GM18520 (cell line): ENCODE results near the gene LRRC53.
A peak's percentile ranks its signal among the peaks of the same experiment; 100 is the strongest.

Source experiments
- ATAC-seq: cut with Tn5 transposase; IDR thresholded peaks from one replicate; pipeline ENCODE4 v1.9.1; 2021; ENCODE audit not compliant: unreplicated experiment

The LRRC53 gene

GRCh38 chr1:74512170-74512915 lies at the start of gene LRRC53:
TSS of gene LRRC53 (minus strand) at chr1:74512611. CDS start at chr1:74483349, 29,262 bp downstream.
- no peak for ATAC-seq

GRCh38 chr1:74549932-74550331 lies 37.5 kb upstream of the LRRC53 start:
- no peak for ATAC-seq

- no peak for ATAC-seq
Measured at GRCh38 chr1:74548961-74549750, 36.7 kb upstream of the LRRC53 start.

- ATAC-seq = no peak
Measured at GRCh38 chr1:74545821-74546220, 33.4 kb upstream of the LRRC53 start.

- no peak for ATAC-seq
Measured at GRCh38 chr1:74534241-74534640, 21.8 kb upstream of the LRRC53 start.

GRCh38 chr1:74531796-74532195 lies 19.4 kb upstream of the LRRC53 start:
- ATAC-seq = no peak

GRCh38 chr1:74530892-74531291 lies 18.5 kb upstream of the LRRC53 start:
- no peak for ATAC-seq

- ATAC-seq = no peak
Measured at GRCh38 chr1:74528123-74528522, 15.7 kb upstream of the LRRC53 start.

GRCh38 chr1:74526708-74527107 lies 14.3 kb upstream of the LRRC53 start:
- no peak for ATAC-seq

- no peak for ATAC-seq
Measured at GRCh38 chr1:74523873-74524480, 11.6 kb upstream of the LRRC53 start.

- no peak for ATAC-seq
Measured at GRCh38 chr1:74522148-74522547, 9.7 kb upstream of the LRRC53 start.

GRCh38 chr1:74517599-74518051 lies 5.2 kb upstream of the LRRC53 start:
- ATAC-seq = peak; percentile 90

- no peak for ATAC-seq
Measured at GRCh38 chr1:74513411-74514300, 1.2 kb upstream of the LRRC53 start.

GRCh38 chr1:74508449-74508848 lies 4.0 kb downstream of the LRRC53 start:
- ATAC-seq = no peak

- no peak for ATAC-seq
Measured at GRCh38 chr1:74505928-74506710, 6.3 kb downstream of the LRRC53 start.

- no peak for ATAC-seq
Measured at GRCh38 chr1:74504933-74505512, 7.4 kb downstream of the LRRC53 start.

- ATAC-seq = peak; percentile 87
Measured at GRCh38 chr1:74504125-74504932, 8.1 kb downstream of the LRRC53 start.

GRCh38 chr1:74502858-74503257 lies 9.6 kb downstream of the LRRC53 start:
- no peak for ATAC-seq

GRCh38 chr1:74502432-74502831 lies 10.0 kb downstream of the LRRC53 start:
- no peak for ATAC-seq
